CD4-positive, alpha-beta T cell treated with Interleukin-12 subunit alpha and Interleukin-12 subunit beta, for 1 hour (primary cell): Measurements from ENCODE around the gene PTGIR.

ENCODE experiments used
- DNase-seq: peaks from one replicate; pipeline ENCODE4 v3.0.0-alpha.2; 2020

PTGIR gene, protein sequence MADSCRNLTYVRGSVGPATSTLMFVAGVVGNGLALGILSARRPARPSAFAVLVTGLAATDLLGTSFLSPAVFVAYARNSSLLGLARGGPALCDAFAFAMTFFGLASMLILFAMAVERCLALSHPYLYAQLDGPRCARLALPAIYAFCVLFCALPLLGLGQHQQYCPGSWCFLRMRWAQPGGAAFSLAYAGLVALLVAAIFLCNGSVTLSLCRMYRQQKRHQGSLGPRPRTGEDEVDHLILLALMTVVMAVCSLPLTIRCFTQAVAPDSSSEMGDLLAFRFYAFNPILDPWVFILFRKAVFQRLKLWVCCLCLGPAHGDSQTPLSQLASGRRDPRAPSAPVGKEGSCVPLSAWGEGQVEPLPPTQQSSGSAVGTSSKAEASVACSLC

DNA sequence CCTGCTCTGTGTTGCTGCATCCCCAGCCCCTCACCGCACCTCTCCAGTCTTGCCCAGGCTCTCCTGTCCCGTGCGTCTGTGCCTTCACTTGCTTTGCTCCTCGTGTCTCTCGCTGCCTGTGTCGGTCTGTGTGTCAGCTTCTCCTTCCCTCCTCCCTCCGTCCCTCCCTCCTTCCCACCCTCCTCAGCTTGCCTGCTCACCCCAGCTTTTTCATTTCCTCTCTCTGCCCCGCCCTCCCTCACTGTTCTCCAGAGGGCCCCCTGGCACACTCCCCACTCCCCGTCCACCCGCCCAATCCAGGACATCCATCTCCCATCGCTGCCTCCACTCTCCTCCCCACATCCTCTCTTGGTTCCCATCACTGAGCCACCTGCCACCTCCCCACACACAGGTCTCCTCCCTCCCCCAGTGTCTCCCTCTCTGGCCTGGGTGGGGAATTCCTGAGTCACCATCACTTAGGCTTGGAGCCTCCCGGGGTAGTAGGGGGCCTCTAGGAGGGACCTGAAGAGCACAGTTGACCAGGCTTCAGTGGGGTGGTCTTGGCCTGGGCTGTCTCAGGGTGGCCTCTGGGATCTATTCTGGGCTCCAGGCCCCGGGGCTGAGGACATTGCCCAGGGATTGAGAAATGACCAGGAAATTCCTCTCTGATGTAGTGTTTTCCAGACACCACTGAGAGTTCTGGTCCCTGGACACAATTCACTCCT lies at the start of gene PTGIR:
Gene PTGIR (minus strand): TSS at position 132 of the 704 bp plus-strand sequence. CDS start 864 bp downstream, outside the sequence.
- no peak for DNase-seq

DNA sequence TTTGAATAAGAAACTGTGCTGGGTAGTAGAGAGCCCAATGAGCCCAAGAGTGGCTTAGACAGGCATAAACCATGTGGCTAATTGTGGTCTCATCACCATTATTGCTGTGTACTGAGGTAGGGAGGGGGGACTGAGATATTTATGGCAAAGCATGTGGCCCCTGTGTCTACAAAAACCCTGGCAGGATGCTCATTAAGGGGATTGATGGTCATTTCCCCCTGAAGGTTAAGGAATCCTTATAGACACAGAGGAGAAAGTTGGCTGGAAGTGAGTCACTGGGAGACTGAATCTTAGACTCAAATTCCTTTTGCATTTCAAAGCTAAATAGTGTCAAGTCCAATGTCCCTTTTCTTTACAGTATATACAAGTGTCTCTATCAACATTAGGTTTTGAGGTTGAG lies 45.9 kb upstream of the PTGIR start:
- DNase-seq = no peak

GRCh38 chr19:46668662-46669061 lies 43.8 kb upstream of the PTGIR start:
- no peak for DNase-seq

DNA sequence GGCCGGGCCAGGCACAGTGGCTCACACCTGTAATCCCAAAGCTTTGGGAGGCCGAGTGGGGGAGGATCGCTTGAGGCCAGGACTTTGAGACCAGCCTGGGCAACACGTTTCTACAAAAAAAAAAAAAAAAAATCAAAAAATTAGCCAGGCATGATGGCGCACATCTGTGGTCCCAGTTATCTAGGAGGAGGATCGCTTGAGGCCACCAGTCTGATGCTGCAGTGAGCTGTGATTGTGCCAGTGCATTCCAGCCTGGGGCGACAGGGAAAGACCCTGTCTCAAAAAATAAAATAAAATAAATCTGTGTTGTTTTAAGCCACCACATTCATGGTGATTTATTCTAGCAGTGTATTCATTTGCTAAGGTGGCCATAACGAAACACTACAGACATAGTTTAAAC lies 40.2 kb upstream of the PTGIR start:
- no peak for DNase-seq

DNA sequence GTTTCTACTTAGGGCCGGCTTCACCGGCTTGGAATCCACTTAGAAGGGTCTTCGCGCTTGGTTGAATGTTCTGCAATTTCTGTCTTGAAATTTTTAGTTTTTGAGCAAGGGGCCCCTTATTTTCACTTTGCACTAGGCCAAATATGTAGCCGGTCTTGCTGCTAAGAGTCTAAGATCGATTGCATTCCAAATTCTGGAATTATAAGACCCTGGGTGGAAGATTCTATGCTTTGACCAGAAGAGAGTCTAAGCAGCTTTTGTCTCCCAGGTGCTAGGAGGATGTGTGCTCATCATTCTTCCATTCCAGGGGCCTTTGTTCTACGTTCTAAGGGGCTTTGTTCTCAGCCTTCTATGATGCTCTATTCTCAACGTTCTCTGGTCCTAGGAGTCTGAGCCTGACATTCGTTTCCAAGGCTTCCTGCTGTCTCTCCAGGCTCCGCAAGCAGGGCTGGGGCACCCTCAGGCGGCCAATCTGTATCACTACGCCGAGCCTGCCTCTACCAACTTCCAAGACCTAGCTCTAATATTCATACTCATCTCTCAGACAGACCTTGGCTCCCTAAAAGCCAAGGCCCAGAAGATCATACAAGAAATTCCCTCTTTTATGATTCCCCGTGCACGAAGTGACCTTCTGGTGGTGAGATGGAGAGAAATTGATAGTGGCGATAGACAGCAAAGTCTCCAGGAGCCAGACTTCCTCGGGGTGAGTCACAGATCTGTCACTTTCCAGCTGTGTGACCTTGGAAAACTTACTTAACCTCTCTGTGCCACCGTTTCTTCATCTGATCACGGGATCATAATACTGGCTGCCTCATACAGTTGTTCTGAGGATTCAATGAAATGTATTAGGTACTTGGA lies 37.1 kb upstream of the PTGIR start:
- DNase-seq = peak; percentile 80

DNA sequence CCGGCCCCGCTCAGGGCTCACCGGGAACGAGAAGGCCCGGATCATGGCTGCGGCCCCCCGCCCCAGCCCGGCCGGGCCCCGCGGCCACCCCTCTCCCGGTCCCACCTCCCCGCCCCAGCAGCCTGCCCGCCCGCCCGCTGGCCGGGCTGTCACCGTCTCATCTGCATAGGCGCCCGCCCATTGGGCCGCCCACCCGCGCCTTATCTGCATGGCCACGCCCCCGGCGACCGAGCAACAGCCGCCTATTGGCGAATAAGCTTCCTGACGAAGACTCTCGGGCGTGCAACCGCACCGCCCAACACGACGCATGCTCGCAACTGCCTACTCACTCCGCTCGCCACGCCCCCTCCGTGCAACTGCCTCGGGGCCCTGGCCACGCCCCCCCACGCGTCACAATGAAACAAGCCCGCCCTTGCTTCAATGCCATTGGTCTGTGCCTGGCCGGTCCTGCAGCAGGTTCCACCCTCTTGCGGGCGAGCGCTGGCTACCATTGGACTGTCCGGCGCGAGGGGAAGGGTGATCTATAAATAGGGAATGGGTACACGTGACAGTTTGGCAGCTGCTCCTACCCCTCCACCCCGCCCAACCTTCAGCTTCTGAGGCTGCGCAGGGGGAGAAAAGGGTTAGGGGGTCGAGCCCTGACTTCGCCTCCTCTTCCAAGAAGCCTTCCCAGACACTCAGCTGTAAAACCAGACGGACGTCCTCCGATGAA lies 36.3 kb upstream of the PTGIR start, which contains the start of gene DACT3:
Gene DACT3 (minus strand): TSS at position 163 of the 712 bp plus-strand sequence. CDS start 118 bp downstream, at position 45.
- peak; percentile 100 for DNase-seq

DNA sequence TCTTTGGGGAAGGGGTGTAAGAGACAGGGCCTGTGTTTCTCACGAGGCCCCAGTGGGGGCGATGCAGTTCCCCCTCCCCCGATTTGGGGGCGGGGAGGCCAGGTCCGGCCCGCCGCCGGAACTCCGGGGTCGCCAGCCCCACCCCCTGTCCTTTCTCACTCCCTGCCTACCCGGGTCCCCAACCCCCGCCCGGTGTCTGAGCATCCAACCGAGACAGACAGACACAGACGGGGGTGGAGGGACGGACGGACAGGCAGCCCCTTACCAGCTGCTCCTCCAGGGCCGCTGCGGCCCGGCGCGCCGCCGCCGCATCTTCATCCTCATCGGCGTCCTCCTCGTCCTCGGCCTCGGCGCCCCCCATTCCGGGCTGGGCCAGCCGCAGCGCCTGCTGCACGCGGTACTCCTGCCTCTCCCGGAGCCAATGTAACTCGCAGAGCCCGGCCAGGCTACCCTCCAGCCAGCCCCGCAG lies 35.7 kb upstream of the PTGIR start:
- peak; percentile 16 for DNase-seq

DNA sequence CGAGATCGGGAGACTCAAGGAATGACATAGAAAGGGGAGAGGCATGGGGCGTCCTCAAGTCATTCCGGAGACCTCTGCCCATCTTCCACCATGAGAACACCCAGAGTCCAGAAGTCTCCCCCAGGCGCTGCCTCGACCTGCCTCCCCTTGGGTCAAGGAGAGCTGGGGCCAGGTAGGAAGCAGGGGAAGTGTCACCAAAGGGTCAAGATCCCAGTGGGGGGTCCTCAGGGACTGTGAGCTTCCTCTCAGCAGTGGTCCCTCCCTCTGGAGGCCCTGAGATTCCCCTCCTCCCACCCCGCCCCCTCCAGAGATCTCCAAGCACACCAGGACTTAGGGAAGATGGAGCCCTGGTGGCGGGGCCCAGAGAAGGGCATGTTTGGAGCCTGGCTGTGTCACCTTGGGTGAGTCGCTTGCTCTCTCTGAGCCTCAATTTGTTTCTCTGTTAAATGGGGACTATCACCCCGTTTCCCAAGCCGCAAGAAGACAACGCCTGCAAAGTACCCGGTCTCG lies 35.2 kb upstream of the PTGIR start:
- DNase-seq = no peak

DNA sequence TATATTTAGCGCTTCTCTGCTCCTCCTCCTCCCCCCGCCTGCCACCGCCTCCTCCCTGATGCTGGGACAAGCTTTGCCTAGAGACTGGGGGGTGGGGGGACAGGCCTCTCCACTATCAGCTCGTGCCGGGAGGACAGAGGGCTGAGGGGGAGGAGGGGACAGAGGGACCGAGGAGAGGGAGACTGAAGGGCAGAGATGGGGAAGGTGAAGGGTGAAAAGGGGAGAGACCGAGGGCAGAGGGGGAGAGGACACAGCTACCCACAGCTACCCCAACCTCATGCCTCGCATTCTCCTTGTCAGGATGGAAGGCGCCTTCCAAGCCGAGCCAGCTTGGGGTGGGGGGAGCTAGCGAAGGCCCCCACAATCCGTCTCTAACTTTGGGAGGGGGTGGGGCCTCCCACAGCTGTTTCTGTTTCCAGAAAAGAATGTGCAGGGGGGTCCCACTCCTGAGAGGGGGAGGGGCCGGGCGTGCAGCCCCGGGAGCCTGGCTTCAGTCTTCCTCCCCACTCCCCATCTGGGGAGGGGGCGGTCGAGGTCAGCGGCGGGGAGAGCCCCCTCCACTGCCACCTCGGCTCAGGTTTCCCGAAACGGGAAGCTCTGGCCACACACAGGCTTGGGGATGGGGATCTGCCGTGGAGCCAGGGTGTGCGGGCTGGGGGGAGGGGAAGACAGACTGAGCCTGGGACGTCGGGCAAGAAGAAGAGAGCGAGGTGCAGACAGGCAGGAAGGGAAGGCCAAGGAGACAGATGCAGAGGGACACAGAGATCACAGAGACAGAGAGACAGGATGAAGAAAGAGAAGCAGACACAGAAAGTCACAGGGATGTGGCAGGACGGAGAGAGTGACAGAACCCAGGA lies 34.5 kb upstream of the PTGIR start:
- DNase-seq = no peak

GRCh38 chr19:46656541-46656940 lies 31.7 kb upstream of the PTGIR start:
- DNase-seq = no peak

DNA sequence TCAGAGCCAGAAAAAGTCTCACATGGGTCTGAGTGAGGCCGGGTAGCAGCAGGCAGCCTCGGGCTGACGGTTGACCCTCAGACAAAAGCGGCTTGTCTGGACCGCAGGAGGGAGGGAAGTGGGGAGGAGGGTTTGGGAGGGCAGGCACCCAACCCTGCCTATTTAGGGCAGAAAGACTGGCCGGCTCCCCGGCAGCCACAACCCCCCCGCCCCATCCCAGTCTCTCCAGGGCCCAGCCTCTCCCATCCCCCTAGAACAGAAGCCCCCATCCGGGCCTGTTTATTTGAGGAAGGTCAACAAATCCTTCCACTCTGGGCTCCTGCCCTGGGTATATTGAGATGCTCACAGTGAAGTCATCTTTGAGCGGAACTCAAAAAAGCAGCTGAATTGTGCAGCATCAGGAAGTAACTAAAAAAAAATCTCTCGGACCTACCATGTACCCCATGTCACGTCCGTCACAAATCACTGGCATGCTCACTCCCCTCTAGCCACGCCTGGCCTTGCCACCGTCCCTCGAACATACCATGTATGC lies 29.8 kb upstream of the PTGIR start:
- no peak for DNase-seq

DNA sequence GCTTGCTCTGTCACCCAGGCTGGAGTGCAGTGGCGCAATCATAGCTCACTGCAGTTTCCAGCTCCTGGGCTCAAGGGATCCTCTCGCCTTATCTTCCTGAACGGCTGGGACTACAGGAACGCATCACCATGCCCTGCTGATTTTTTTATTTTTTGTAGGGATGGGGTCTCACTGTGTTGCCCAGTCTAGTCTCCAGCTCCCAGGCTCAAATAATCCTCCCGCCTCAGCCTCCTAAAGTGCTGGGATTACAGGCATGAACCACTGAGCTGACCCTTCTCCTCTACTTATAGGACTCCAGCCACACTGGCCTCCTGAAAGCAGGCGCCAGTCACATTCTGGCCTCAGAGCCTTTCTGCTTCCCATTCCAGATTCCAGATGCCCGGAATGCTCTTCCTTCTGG lies 25.6 kb upstream of the PTGIR start:
- no peak for DNase-seq

GRCh38 chr19:46648961-46649960 lies 24.4 kb upstream of the PTGIR start:
- DNase-seq = no peak

- DNase-seq = no peak
These were observed 23.4 kb upstream of the PTGIR start for GRCh38 chr19:46648060-46648960.

GRCh38 chr19:46646402-46646801 lies 21.5 kb upstream of the PTGIR start:
- DNase-seq = no peak

GRCh38 chr19:46644720-46645119 lies 19.8 kb upstream of the PTGIR start:
- no peak for DNase-seq

DNA sequence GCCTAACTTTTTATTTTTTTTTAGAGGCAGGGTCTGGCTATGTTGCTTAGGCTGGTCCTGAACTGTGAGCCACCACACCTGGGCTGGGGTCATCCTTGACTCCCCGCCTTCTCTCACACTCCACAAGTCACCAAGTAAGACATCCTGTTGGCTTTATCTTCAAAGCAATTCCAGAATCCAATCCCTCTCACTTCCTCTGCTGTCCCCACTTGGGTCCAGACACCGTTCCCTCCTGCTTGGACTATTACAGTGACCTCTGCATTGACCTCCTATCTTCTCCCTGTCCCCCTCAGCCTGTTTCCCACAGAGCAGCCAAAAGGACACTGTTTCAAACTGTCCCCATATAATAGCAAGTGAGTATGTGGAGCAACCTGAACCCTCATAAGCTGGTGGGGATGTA lies 15.8 kb upstream of the PTGIR start:
- no peak for DNase-seq

- no peak for DNase-seq
These were observed 14.7 kb upstream of the PTGIR start for GRCh38 chr19:46639358-46640182.
